ENCODE data around the gene TLR1. TPM values are rescaled to one million over a fixed set of nuclear protein-coding genes. Genes with fewer than 3 reads are reported as not detected.

TLR1 gene
- polyA plus RNA-seq (2011; rRNA removed): 0.05 and 0.16 TPM in 2 replicates
- polyA minus RNA-seq (2011; rRNA and poly(A)+ RNA removed): not detected in 2 replicates

- TF ChIP-seq CTCF (IDR thresholded peaks at IDR 0.05; ENCODE audit: insufficient read depth, low read depth, low read length): peak; percentile 51
- ChIA-PET CTCF (interaction anchor here (0.6 to 4.6 kb wide), 18 partner anchors 9 to 333 kb away, joined by 3 to 33 read pairs (median 4); partner anchors contain the start of gene TLR10), POLR2A (no interaction called here)
- H3K36me3 ChIP-seq (ENCODE audit: control insufficient read depth, insufficient read depth, low read length): no peaks in the 10 kb centered on the region
- H3K4me3 ChIP-seq (ENCODE audit: low read depth, low read length): no peak within 1 kb of the TSS
- H3K27me3 ChIP-seq (ENCODE audit: control insufficient read depth, insufficient read depth, low read length): no peaks in the 10 kb centered on the region
- DNase-seq (ENCODE audit: low read depth): no peak
These were observed at the start of gene TLR1 for GRCh38 chr4:38804654-38805295. TSS of gene TLR1 (minus strand) at chr4:38804791. CDS start at chr4:38798831, 5,960 bp downstream.

- ChIA-PET CTCF (no interaction called here), POLR2A (no interaction called here)
- Histone ChIP-seq H3K36me3 (ENCODE audit: control insufficient read depth, insufficient read depth, low read length) (no peaks in the 10 kb centered on the region), H3K4me3 (ENCODE audit: low read depth, low read length) (no peak overlapping the region), H3K27me3 (ENCODE audit: control insufficient read depth, insufficient read depth, low read length) (0 out of 2 replicates have a peak, but pooled peaks cover 1% of the 10 kb centered on the region)
- DNase-seq (ENCODE audit: low read depth): no peak
- no peak for TF ChIP-seq CTCF (IDR thresholded peaks at IDR 0.05; ENCODE audit: insufficient read depth, low read depth, low read length)
These were observed 41.4 kb upstream of the TLR1 start for GRCh38 chr4:38846015-38846414.

- no peak for TF ChIP-seq CTCF (IDR thresholded peaks at IDR 0.05; ENCODE audit: insufficient read depth, low read depth, low read length)
- no peak for DNase-seq (ENCODE audit: low read depth)
- Histone ChIP-seq H3K27me3 (ENCODE audit: control insufficient read depth, insufficient read depth, low read length) (0 out of 2 replicates have a peak, but pooled peaks cover 1% of the 10 kb centered on the region), H3K36me3 (ENCODE audit: control insufficient read depth, insufficient read depth, low read length) (no peaks in the 10 kb centered on the region), H3K4me3 (ENCODE audit: low read depth, low read length) (no peak overlapping the region)
- POLR2A ChIA-PET: no interaction called here
- CTCF ChIA-PET: interaction anchor here (0.6 to 2.3 kb wide), 4 partner anchors 11 to 60 kb away, joined by 3 to 8 read pairs (median 5); partner anchors contain the start of gene TLR10
These were observed 38.4 kb upstream of the TLR1 start for GRCh38 chr4:38842994-38843393.

- POLR2A ChIA-PET: no interaction called here
- no peak for TF ChIP-seq CTCF (IDR thresholded peaks at IDR 0.05; ENCODE audit: insufficient read depth, low read depth, low read length)
- Histone ChIP-seq H3K36me3 (ENCODE audit: control insufficient read depth, insufficient read depth, low read length) (no peaks in the 10 kb centered on the region), H3K4me3 (ENCODE audit: low read depth, low read length) (no peak overlapping the region), H3K27me3 (ENCODE audit: control insufficient read depth, insufficient read depth, low read length) (0 out of 2 replicates have a peak, but pooled peaks cover under 1% of the 10 kb centered on the region)
- CTCF ChIA-PET: no interaction called here
- DNase-seq (ENCODE audit: low read depth): no peak
These were observed 33.3 kb upstream of the TLR1 start for GRCh38 chr4:38837849-38838248.

- POLR2A ChIA-PET: no interaction called here
- no peak for TF ChIP-seq CTCF (IDR thresholded peaks at IDR 0.05; ENCODE audit: insufficient read depth, low read depth, low read length)
- CTCF ChIA-PET: no interaction called here
- H3K4me3 ChIP-seq (ENCODE audit: low read depth, low read length): no peak overlapping the region
- no peak for DNase-seq (ENCODE audit: low read depth)
- H3K36me3 ChIP-seq (ENCODE audit: control insufficient read depth, insufficient read depth, low read length): no peaks in the 10 kb centered on the region
- H3K27me3 ChIP-seq (ENCODE audit: control insufficient read depth, insufficient read depth, low read length): no peaks in the 10 kb centered on the region
These were observed 32.7 kb upstream of the TLR1 start for GRCh38 chr4:38837334-38837733.

All from BJ (cell line).